IMR-90 (cell line): Measurements from ENCODE around the gene TOR2A. TPM values are rescaled to one million over a fixed set of nuclear protein-coding genes. Genes with fewer than 3 reads are reported as not detected.

Experiments
- ATAC-seq: fragments of 200-7000 bp; cut with Tn5 transposase; 2 replicates; pipeline ENCODE4 v1.9.1; 2020; ENCODE audit warnings: low read depth, mild to moderate bottlenecking, moderate library complexity
- BruUV-seq: library from RNA; stranded (reverse); fragments of 400-500 nt; replicated peaks from 2 replicates; lab custom pipeline; 2021; lab: Mats Ljungman, UMichigan
- CTCF ChIA-PET: fragments of 300-600 bp; formaldehyde crosslinking; extraction: SDS; loops from one replicate; lab custom pipeline; 2021; ENCODE audit warnings: antibody characterized with exemption; lab: Yijun Ruan, JAX
- POLR2A ChIA-PET: fragments of 300-600 bp; sonication (Branson Sonifier 250); formaldehyde crosslinking; loops from one replicate; lab custom pipeline; 2022; ENCODE audit warnings: antibody characterized with exemption; ENCODE audit not compliant: unreplicated experiment; lab: Charles Lee
- DNase-seq: peaks from one replicate; pipeline ENCODE4 v3.0.0; 2013
- H2AFZ ChIP-seq: replicated peaks from 2 replicates; pipeline ENCODE3; 2013; ENCODE audit warnings: low read length, mild to moderate bottlenecking; ENCODE audit not compliant: poor library complexity
- H2AK5ac ChIP-seq: 2 replicates; pipeline ENCODE4 v1.6.1; 2013; ENCODE audit warnings: low read depth, low read length, inconsistent platforms
- H2AK9ac ChIP-seq: replicated peaks from 2 replicates; pipeline ENCODE3; 2013; ENCODE audit warnings: mild to moderate bottlenecking, low read depth, low read length, moderate library complexity; ENCODE audit not compliant: poor library complexity
- H2BK120ac ChIP-seq: 2 replicates; pipeline ENCODE4 v1.6.1; 2013; ENCODE audit warnings: low read depth, low read length, inconsistent platforms
- H2BK15ac ChIP-seq: 3 replicates; pipeline ENCODE4 v1.6.1; 2013; ENCODE audit warnings: low read depth, low read length, inconsistent platforms
- H2BK20ac ChIP-seq: 2 replicates; pipeline ENCODE4 v1.6.1; 2013; ENCODE audit warnings: low read depth, mild to moderate bottlenecking, inconsistent platforms, low read length, moderate library complexity
- H2BK5ac ChIP-seq: 2 replicates; pipeline ENCODE4 v1.6.1; 2013; ENCODE audit warnings: mild to moderate bottlenecking, low read depth, low read length, inconsistent platforms; ENCODE audit not compliant: poor library complexity, severe bottlenecking
- H3K14ac ChIP-seq: replicated peaks from 2 replicates; pipeline ENCODE4 v1.6.1; 2013; ENCODE audit warnings: low read depth, low read length, inconsistent platforms
- H3K18ac ChIP-seq: 2 replicates; pipeline ENCODE4 v1.6.1; 2013; ENCODE audit warnings: low read depth, low read length, control low read depth
- H3K23ac ChIP-seq: 2 replicates; pipeline ENCODE4 v1.6.1; 2013; ENCODE audit warnings: low read depth, low read length, inconsistent platforms
- H3K27ac ChIP-seq: 2 replicates; pipeline ENCODE4 v1.5.1; 2013; ENCODE audit warnings: mild to moderate bottlenecking, control low read depth, low read length; ENCODE audit not compliant: insufficient read depth
- H3K27me3 ChIP-seq: 2 replicates; pipeline ENCODE4 v1.6.1; 2013; ENCODE audit warnings: low read length; ENCODE audit not compliant: control insufficient read depth, insufficient read depth
- H3K36me3 ChIP-seq: 2 replicates; pipeline ENCODE4 v1.6.1; 2013; ENCODE audit warnings: low read length, mixed read lengths; ENCODE audit not compliant: control insufficient read depth, insufficient read depth
- H3K4ac ChIP-seq: 2 replicates; pipeline ENCODE4 v1.6.1; 2013; ENCODE audit warnings: low read depth, low read length, inconsistent platforms
- H3K4me1 ChIP-seq: 2 replicates; pipeline ENCODE4 v1.6.1; 2013; ENCODE audit warnings: low read length, mixed read lengths; ENCODE audit not compliant: control insufficient read depth, insufficient read depth
- H3K4me2 ChIP-seq: 2 replicates; pipeline ENCODE4 v1.6.1; 2013; ENCODE audit warnings: low read depth, mild to moderate bottlenecking, control low read depth, low read length, moderate library complexity
- H3K4me3 ChIP-seq: 2 replicates; pipeline ENCODE4 v1.5.1; 2013; ENCODE audit warnings: low read depth, mild to moderate bottlenecking, control low read depth, low read length, moderate library complexity; ENCODE audit not compliant: insufficient read depth
- H3K56ac ChIP-seq: 2 replicates; pipeline ENCODE4 v1.6.1; 2013; ENCODE audit warnings: low read length, inconsistent platforms; ENCODE audit not compliant: insufficient read depth; ENCODE audit errors: extremely low read depth
- H3K79me1 ChIP-seq, 2 experiments: 2 replicates each; pipeline ENCODE4 v1.6.1; 2013; ENCODE audit warnings: low read length in 2 of 2, inconsistent platforms in 1 of 2, low read depth in 1 of 2
- H3K9ac ChIP-seq: 2 replicates; pipeline ENCODE4 v1.6.1; 2013; ENCODE audit warnings: low read depth, low read length, control low read depth
- H3K9me1 ChIP-seq: 2 replicates; pipeline ENCODE4 v1.6.1; 2013; ENCODE audit warnings: low read length, inconsistent platforms; ENCODE audit not compliant: insufficient read depth
- H3K9me3 ChIP-seq: 2 replicates; pipeline ENCODE4 v1.6.1; 2013; ENCODE audit warnings: low read length; ENCODE audit not compliant: control insufficient read depth, insufficient read depth
- H4K20me1 ChIP-seq: 2 replicates; pipeline ENCODE4 v1.6.1; 2013; ENCODE audit warnings: low read length, inconsistent platforms; ENCODE audit not compliant: insufficient read depth
- H4K5ac ChIP-seq: 2 replicates; pipeline ENCODE4 v1.6.1; 2013; ENCODE audit warnings: mild to moderate bottlenecking, low read depth, low read length, control low read depth
- H4K8ac ChIP-seq, 2 experiments: 2 replicates each; pipeline ENCODE4 v1.6.1; 2013; ENCODE audit warnings: low read depth in 2 of 2, low read length in 2 of 2, control low read depth in 1 of 2, inconsistent platforms in 1 of 2
- H4K91ac ChIP-seq: 2 replicates; pipeline ENCODE4 v1.6.1; 2013; ENCODE audit warnings: low read depth, low read length, inconsistent platforms; ENCODE audit not compliant: insufficient read depth
- CEBPB ChIP-seq: IDR thresholded peaks from 2 replicates; pipeline ENCODE4 v1.6.1; 2012; ENCODE audit warnings: low read depth, low read length, improper control_type of control experiment
- CTCF ChIP-seq: conservative IDR thresholded peaks from 2 replicates; pipeline ENCODE4 v1.5.1; 2012; ENCODE audit warnings: mild to moderate bottlenecking, low read depth, low read length, improper control_type of control experiment
- SMC3 ChIP-seq: fragments of 150-350 bp; IDR thresholded peaks from 2 replicates; pipeline ENCODE4 v1.6.1; 2016; ENCODE audit warnings: low read depth, mild to moderate bottlenecking, antibody characterized with exemption, low read length, moderate library complexity
- WGBS, 2 experiments: methylation state at CpG; one replicate each; pipeline versions ENCODE4 v1.1.5 to v1.1.7; 2013; ENCODE audit warnings: missing lambda C conversion rate in 2 of 2; ENCODE audit not compliant: insufficient read length in 1 of 2; ENCODE audit errors: extremely low coverage in 2 of 2; 5-methylcytosine and 5-hydroxymethylcytosine counted together
- dilution Hi-C: fragments of 300-500 bp; cut with HindIII; formaldehyde crosslinking; loops from one replicate; pipeline ENCODE4 v1.14.3; 2018; ENCODE audit warnings: low sequenced_read_pairs; ENCODE audit not compliant: unreplicated experiment
- in situ Hi-C: fragments of 300-500 bp; cut with MboI; formaldehyde crosslinking; loops from 3 replicates; pipeline ENCODE4 v1.14.3; 2019; ENCODE audit warnings: low sequenced_read_pairs, inconsistent platforms, mixed read lengths
- intact Hi-C: fragments of 100-400 bp; cut with micrococcal nuclease; formaldehyde crosslinking; loops from 2 replicates; pipeline ENCODE4 v1.10.0; 2022
- polyA plus RNA-seq, 3 experiments: library from polyadenylated mRNA; depleted of rRNA; stranded (reverse); fragments of >200 nt; gene quantifications; 2 replicates each; pipeline ENCODE4 v1.2.3, GENCODE V29; 2012; ENCODE audit warnings: low replicate concordance in 1 of 3
- total RNA-seq: library from RNA; depleted of rRNA; stranded (reverse); fragments of >200 nt; gene quantifications from 2 replicates; pipeline ENCODE4 v1.2.3, GENCODE V29; 2012

TOR2A gene
- total and polyA plus RNA-seq, 2 of the 4 experiments (the other 2 are of a cell fraction) = 0.90 to 12.5 TPM

GRCh38 chr9:127779136-127779981 is 44.3 kb upstream of the TOR2A start:
- dilution Hi-C loops = no loop called here
- ATAC-seq = no peak

More at GRCh38 chr9:127779136-127779981, 44.3 kb upstream of the TOR2A start:
- BruUV-seq = no TSS peak
- Histone ChIP-seq H2AFZ (no peak overlapping the region), H4K8ac (no peak overlapping the region), H3K27me3 (peaks cover 11% of the 10 kb centered on the region), H3K4ac (no peak overlapping the region), H3K23ac (no peak overlapping the region), H2BK5ac (no peak overlapping the region), H4K20me1 (no peaks in the 10 kb centered on the region), H2BK20ac (no peak overlapping the region), H3K79me1 (no peaks in the 10 kb centered on the region), H4K5ac (no peak overlapping the region), H4K91ac (no peak overlapping the region), H3K9me3 (no peaks in the 10 kb centered on the region), H2BK120ac (no peak overlapping the region), H3K27ac (no peak overlapping the region), H2AK9ac (no peak overlapping the region), H3K36me3 (no peaks in the 10 kb centered on the region), H3K4me2 (no peak overlapping the region), H3K56ac (no peak overlapping the region), H3K18ac (no peak overlapping the region), H3K9ac (no peak overlapping the region), H3K4me3 (no peak overlapping the region), H2BK15ac (no peak overlapping the region), H3K9me1 (no peaks in the 10 kb centered on the region), H3K14ac (no peak overlapping the region), H3K4me1 (no peaks in the 10 kb centered on the region), H2AK5ac (no peak overlapping the region)
- in situ Hi-C loops (no loop called here), intact Hi-C loops (no loop called here)
- TF ChIP-seq SMC3 (no peak), CEBPB (peak; percentile 23; the same call in 1 of the 2 replicates), CTCF (no peak)
- no peak for DNase-seq
- ChIA-PET POLR2A (no interaction called here), CTCF (no interaction called here)
- WGBS, 2 experiments = 69% methylated on average over 7 of the region's 17 CpGs; no CpG with 5 or more reads in 1 of the 2 experiments
